Body of pancreas (tissue), 4 donors: Measurements from ENCODE around the gene OR51A2.

ENCODE experiments used
- POLR2A ChIP-seq, 3 donors: fragments of 450-650 bp; IDR thresholded peaks; one replicate each; pipeline ENCODE4 v1.6.1; 2016; ENCODE audit warnings: antibody characterized with exemption in 3 of 3, mild to moderate bottlenecking in 2 of 3
- TF ChIP-seq, protein P1 (sequence below), 7 experiments: fragments of 450-650 bp in 4 of 7; fragments of 200-600 bp in 3 of 7; sonication (generic) in 3 of 7; IDR thresholded peaks; one replicate each; pipeline ENCODE4 v1.5.1; 2016 to 2019; ENCODE audit warnings: antibody characterized with exemption in 7 of 7

DNA sequence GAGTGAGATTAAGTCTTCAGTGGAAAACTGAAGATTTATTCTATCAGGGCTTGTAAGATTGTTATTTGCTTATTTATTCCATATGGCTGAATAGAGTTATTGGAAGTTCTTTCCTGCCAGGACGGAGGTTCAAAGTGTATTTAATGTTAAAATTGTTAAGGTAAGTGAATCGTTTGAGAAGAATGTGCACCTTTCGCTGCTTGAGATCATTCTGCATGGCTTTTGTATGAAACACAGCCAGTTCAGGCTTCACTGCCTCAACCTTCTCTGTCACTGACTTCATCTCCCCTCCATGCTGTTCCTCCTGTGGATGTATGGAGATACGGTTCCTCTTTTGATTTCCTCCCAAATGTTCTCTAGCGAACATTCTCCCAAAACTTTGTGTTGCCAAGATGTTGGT, 19.9 kb upstream of the OR51A2 start:
- TF ChIP-seq, protein P1, sequence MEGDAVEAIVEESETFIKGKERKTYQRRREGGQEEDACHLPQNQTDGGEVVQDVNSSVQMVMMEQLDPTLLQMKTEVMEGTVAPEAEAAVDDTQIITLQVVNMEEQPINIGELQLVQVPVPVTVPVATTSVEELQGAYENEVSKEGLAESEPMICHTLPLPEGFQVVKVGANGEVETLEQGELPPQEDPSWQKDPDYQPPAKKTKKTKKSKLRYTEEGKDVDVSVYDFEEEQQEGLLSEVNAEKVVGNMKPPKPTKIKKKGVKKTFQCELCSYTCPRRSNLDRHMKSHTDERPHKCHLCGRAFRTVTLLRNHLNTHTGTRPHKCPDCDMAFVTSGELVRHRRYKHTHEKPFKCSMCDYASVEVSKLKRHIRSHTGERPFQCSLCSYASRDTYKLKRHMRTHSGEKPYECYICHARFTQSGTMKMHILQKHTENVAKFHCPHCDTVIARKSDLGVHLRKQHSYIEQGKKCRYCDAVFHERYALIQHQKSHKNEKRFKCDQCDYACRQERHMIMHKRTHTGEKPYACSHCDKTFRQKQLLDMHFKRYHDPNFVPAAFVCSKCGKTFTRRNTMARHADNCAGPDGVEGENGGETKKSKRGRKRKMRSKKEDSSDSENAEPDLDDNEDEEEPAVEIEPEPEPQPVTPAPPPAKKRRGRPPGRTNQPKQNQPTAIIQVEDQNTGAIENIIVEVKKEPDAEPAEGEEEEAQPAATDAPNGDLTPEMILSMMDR (IDR thresholded peaks at IDR 0.05): no peak
- TF ChIP-seq POLR2A (IDR thresholded peaks at IDR 0.05): no peak
